SK-N-MC (cell line): ENCODE measurements around the gene MDM1.

Source experiments
- EZH2 ChIP-seq: fragments of 200-600 bp; sonication (generic); IDR thresholded peaks from one replicate; pipeline ENCODE4 v1.6.1; 2017; ENCODE audit warnings: antibody characterized with exemption
- FOXP2 ChIP-seq: optimal IDR thresholded peaks from 2 replicates; pipeline ENCODE3; 2011; ENCODE audit warnings: mild to moderate bottlenecking, moderate library complexity; ENCODE audit not compliant: insufficient read depth; ENCODE audit errors: extremely low read length, control extremely low read depth
- POLR2AphosphoS5 ChIP-seq: IDR thresholded peaks from 2 replicates; pipeline ENCODE4 v1.6.1; 2012; ENCODE audit warnings: mild to moderate bottlenecking, low read depth, low read length, borderline replicate concordance

DNA sequence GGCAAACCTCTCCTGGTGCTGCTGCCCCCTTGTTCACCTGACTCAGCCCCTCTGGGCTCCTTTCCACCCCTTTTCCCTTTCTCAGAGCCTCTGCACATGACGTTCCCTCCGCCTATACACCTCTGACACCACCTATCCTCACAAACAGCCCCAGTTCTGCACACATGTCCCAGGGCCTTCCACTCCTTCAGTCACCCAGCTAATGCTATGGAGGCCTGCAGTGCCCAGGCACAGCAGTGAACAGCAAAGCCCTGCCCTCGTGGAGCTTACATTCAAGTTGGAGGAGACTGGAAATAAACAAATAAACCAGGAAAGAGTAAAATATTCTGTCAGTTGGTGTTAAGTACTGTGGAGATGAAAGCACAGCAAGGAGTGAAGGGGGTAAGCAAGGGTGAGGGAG is 38.5 kb upstream of the MDM1 start:
- no peak for TF ChIP-seq EZH2
- TF ChIP-seq POLR2AphosphoS5, result no peak
- no peak for TF ChIP-seq FOXP2
